Stimulated activated CD8-positive, alpha-beta memory T cell treated with anti-CD3 and anti-CD28 coated beads, Interleukin-7, amount 100 ng/mL, for 24 hours (primary cell): ENCODE measurements around the gene ZNF486.
"Not testable (repeated sequence)": the region's sequence is repeated elsewhere in the genome, so short reads cannot be mapped to it uniquely, and the experiment has no call there.

Experiments
- DNase-seq: peaks from one replicate; pipeline ENCODE4 v3.0.0-alpha.2; 2020; ENCODE audit warnings: low read depth

The ZNF486 gene

GRCh38 chr19:20235156-20235555, 68.1 kb downstream of the ZNF486 start:
- DNase-seq = no peak

- peak; percentile 85 for DNase-seq
Observed at GRCh38 chr19:20237773-20238623, 71.0 kb downstream of the ZNF486 start.

GRCh38 chr19:20243629-20244028, 76.6 kb downstream of the ZNF486 start:
- no peak for DNase-seq

- DNase-seq = no peak
Observed at GRCh38 chr19:20244356-20244755, 77.3 kb downstream of the ZNF486 start.

GRCh38 chr19:20245309-20245708, 78.3 kb downstream of the ZNF486 start:
- DNase-seq = no peak

- DNase-seq = no peak
Observed at GRCh38 chr19:20247016-20247683, 80.1 kb downstream of the ZNF486 start.

- not testable (repeated sequence) for DNase-seq
Observed at GRCh38 chr19:20248258-20248657, 81.2 kb downstream of the ZNF486 start.
